HG03159 (cell line): ENCODE results near the gene MLKL.

Experiments
- ATAC-seq: cut with Tn5 transposase; IDR thresholded peaks from one replicate; pipeline ENCODE4 v1.9.1; 2021; ENCODE audit warnings: mild to moderate bottlenecking, moderate library complexity; ENCODE audit not compliant: unreplicated experiment

MLKL gene

GRCh38 chr16:74700438-74701225 lies at the start of gene MLKL:
TSS of gene MLKL (minus strand) at chr16:74700862. CDS start at chr16:74695757, 5,105 bp downstream.
- peak; percentile 49 for ATAC-seq

GRCh38 chr16:74749291-74750055 lies 48.8 kb upstream of the MLKL start:
- ATAC-seq = no peak

DNA sequence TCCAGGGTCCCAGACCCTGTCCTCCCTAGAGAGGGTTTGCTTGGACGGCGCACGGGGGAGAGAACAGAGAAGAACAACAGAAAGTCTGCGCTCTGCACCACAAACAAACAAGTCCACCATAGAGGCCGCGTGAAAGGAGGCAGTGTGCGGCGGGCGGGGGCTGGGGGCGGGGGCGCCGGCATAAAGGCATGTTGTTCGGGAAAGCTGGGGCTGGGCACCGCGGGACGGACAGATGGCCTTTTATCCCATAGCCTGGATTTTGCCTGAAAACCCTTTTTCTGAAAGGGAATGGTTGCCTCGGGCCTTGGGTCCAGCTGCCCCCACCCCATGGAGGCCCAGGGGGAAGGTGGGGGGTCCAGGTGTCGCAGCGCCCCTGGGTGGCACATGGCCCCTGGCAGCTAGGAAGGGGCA lies 48.0 kb upstream of the MLKL start:
- ATAC-seq = no peak

DNA sequence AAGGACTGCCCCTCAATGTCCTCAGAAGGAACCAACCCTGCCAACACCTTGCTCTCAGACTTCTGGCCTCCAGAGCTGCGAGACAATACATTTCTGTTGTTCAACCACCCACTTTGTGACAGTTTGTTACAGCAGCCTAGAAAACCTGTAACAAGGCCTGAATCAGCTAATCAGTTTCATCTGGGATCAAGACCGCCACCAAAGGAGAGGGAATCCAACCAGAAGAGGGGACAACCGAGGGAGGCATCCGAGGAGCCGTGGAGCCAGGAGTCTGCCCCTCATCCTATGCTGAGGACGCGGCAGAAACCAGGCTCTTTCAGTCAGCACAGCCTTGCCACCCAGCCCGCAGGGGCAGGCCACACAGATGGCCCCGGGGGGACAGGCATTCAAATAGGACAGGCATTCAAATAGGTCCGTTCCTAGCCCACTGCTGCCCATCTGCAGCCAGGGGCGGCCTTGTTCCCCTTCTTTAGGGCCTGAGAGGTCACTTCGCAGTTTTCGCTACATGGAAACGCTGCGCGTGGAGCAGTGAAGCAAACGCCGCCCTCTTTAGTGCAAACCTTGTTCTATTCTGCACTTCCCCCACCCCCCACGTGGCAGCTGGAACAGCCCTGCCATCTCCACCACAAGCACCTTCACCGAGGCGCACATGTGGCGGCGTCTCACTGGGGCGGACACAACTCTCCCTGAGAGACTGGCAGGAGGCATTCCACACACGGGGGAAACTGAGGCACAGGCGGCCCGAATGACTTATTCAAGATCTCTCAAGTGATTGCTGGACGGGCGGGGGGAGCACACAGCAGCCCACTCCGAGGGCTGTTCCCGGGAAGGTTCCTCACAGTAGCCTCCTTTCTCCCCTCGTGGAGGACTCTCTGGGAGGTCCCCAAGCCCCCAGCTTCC lies 47.3 kb upstream of the MLKL start:
- ATAC-seq = no peak

- ATAC-seq = no peak
Measured at GRCh38 chr16:74745926-74746325, 45.3 kb upstream of the MLKL start.

GRCh38 chr16:74745109-74745615 lies 44.5 kb upstream of the MLKL start:
- no peak for ATAC-seq

DNA sequence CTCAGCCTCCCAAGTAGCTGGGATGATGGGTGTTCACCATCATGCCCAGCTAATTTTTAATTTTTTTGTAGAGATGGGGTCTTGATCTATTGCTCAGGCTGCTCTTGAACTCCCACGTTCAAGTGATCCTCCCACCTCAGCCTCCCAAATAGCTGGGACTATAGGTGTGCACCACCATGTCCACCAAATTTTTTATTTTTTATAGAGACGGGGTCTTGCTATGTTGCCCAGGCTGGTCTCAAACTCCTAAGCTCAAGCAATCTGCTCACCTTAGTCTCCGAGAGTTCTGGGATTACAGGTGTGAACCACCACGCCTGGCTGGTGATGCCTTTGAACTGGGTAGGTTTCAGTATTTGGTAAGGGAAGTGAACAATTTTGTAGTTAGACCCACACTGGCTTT lies 43.9 kb upstream of the MLKL start:
- no peak for ATAC-seq

DNA sequence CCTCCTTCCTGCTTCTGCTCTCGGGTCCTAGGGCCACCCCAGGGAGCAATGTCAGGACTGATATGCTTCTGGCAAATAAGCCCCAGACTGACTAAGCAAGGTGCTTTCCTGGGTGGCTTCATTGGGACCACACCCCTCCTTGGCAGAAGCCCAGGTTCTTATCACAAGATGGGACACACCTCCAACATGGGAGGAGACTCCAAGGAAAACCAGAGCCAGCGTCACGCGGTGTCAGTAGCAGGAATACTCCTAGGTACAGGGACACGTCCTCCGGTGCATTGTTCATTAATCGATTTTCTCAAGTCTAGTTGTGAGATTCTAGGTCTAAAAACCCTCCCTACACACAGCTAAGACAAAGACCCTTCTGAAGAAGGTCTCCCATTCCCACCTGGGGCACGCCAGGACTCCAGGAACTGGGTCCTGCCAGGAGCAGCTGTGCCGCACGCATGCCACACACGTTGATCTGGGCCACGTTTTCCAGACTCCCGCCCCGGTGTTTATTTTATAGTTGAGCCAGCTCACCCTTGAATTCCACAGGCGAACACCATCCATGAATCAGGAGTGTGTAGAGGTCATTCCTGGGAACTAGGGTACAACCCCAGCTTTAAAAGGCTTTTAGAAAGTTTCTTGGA lies 43.1 kb upstream of the MLKL start:
- ATAC-seq = no peak

GRCh38 chr16:74743045-74743667 lies 42.5 kb upstream of the MLKL start:
- no peak for ATAC-seq

DNA sequence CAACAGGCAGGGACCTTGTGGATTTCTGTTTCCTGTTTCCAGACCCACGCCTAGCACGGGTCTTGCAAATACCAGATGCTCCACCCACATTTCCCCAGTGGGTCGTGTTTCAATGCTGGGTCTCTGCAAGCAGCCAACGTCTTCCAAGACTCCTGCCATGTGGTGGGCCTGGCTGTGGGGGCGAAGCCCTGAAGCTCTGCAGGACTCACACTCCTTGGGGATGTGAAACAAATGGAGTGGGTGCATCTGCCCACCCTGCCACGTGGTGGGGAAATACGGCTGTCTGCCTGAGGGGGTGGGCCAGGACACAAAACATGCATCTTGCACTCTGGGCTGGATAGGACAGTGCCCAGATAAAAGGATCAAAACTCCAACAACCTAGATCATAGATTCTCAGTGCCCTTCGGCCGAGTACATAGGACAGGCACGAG lies 41.4 kb upstream of the MLKL start:
- no peak for ATAC-seq

GRCh38 chr16:74740795-74741304 lies 40.2 kb upstream of the MLKL start:
- no peak for ATAC-seq

DNA sequence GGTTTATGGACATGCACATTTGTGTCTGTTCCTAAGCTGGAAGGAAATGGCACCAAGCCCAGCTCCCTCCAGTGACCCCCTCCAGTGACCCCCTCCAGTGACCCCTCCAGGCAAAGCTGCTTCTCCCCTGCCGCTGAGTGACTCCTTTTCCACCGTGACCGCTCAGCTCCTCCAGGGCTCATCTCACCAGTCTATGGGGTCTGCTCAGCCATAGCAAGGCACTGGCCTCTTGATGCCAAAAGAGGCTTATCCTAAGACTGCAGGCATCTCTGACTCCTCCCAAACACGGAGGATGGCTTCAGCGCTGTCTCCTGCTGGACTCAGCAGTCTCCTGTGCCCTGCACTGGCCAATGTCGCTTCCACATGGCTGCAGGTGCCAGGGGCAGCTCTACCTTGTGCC lies 38.6 kb upstream of the MLKL start:
- ATAC-seq = no peak

DNA sequence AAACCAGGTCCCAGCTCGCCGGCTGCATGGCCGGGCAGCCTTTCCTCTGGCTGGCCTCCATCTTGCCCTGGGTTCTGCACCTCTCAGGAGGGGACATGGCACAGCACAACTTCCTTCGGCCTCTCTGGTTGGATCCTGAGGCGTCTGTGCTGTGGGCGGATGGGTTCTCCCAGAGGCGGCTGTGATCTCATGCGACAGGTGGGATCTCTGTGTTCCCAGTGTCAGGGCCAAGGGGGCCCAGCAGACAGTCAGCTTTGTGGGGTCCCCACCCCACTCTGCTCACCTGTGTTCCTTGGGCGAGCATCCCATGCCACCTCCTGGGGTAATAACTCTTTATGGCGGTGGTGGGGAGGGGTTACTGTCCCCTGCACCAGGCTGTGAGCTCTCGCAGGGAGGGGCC lies 38.2 kb upstream of the MLKL start:
- ATAC-seq = no peak

- no peak for ATAC-seq
Measured at GRCh38 chr16:74738113-74738541, 37.5 kb upstream of the MLKL start.

DNA sequence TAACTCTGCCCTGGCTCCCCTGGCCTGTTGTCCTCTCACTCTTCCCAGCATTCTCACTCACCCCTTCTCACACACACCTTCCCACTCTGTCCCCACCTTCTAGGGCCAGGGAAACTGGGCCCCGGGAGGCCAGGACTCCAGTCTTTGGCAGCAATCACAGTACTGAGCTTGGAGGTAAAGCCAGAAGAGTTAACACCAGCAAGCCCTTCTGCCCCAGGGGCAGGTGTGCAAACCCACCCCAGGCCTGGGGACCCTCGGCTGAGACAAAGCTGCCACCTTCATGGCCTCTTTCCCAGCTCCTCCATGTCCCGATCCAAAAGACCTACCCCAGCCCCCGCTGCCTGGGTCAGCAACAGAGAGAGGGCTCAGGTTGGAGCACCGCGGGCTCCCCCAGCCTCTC lies 36.9 kb upstream of the MLKL start:
- no peak for ATAC-seq

DNA sequence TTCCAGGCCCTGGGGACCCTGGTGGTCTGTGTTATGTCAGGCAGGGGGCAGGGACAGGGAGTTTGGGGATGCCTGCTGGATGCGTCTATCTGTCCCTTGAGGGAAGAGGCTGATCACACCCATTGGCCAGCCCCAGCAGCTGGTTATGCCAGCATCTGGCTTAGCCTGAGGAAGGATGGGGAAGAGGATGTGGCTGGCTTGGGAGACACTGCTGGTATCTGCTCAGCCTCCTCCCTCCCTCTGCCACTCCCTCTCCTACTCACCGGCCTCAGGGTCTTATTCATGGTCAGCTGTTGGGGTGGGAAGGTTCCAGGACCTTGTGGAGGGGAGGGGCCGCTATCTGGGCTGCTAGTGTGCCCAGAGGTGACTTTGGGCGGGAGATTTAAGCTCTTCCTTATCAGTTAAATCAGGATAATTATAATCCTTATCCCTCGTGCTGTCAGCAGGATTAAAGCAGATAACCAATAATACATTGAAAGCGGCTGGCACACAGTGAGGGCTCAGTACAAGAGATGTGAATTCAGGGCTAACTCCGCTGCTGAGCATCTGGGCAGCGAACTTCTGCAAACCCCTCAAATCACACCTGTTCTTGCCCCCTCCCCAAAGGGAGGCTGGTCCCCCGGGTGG lies 36.0 kb upstream of the MLKL start:
- ATAC-seq = no peak

- ATAC-seq = no peak
Measured at GRCh38 chr16:74735554-74735953, 34.9 kb upstream of the MLKL start.

GRCh38 chr16:74735162-74735452 lies 34.4 kb upstream of the MLKL start:
- no peak for ATAC-seq

GRCh38 chr16:74734361-74735161 lies 33.9 kb upstream of the MLKL start:
- no peak for ATAC-seq
